NCI-H2196 treated with DMSO at 0.1 percent for 48 hours (cell line): ENCODE results near the gene TCFL5.

ENCODE experiments used
- DNase-seq: peaks from one replicate; lab custom pipeline; 2025; ENCODE audit not compliant: unreplicated experiment; lab: John Stamatoyannopoulos, UW

TCFL5 gene

DNA sequence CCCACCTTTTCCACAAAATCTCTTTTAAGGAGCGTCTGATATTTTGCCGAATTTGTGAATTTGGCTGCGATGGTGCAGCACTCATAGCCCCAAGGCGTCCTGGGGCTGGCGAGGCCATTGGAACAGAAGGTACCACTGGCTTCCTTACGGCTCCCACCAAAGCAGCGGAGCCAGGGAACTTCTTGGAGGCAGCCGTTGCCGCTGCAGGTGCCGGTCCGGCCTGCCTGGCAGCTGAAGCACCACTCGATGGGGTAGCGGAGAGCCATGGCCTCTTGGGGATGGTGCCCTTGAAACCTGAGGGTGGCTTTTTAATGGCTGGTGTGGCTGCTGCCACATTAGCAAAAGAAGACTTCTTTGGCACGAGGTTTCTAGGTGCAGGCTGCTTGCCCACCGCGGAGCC is 34.9 kb upstream of the TCFL5 start:
- DNase-seq = no peak

DNA sequence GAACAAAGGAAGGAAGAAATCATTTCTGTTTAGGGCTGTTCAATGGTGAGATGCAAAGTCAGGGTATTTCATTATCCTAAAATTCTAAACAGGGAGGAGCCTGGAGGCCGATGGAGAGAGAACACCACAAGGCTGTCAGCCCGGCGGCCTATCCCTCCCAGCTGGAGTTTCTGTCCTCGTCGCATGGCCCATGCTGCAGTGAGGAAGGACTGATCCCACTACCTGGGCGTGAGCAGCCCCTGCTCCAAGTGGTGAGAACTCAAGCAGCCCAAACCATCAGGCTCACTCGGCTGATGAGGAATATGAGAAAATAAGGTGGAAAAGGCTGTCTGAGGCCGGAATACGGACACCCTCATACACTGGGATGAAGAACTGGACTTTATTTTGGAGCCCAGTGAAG is 33.9 kb upstream of the TCFL5 start:
- DNase-seq = no peak

DNA sequence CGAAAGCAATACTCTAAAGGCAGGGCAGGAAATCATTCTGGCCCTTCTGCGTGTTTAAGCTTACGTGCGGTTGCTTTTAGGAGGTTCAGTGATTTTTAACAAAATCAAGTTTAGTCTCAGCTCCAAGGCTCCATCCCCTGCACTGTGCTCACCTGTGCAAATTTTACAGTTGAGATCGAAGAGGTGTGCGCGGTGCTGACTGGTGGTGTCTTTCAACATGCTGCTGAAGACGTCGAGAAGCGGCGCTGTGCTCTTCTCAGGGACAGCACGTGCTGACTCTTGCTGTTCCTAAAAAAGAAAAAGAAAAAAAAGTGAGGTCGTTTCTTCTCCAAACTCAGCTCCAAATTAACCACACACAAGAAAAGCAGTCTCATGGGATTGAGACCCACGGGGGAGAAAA is 32.6 kb upstream of the TCFL5 start:
- DNase-seq = no peak

GRCh38 chr20:62893700-62894099 is 32.1 kb upstream of the TCFL5 start:
- DNase-seq = no peak

DNA sequence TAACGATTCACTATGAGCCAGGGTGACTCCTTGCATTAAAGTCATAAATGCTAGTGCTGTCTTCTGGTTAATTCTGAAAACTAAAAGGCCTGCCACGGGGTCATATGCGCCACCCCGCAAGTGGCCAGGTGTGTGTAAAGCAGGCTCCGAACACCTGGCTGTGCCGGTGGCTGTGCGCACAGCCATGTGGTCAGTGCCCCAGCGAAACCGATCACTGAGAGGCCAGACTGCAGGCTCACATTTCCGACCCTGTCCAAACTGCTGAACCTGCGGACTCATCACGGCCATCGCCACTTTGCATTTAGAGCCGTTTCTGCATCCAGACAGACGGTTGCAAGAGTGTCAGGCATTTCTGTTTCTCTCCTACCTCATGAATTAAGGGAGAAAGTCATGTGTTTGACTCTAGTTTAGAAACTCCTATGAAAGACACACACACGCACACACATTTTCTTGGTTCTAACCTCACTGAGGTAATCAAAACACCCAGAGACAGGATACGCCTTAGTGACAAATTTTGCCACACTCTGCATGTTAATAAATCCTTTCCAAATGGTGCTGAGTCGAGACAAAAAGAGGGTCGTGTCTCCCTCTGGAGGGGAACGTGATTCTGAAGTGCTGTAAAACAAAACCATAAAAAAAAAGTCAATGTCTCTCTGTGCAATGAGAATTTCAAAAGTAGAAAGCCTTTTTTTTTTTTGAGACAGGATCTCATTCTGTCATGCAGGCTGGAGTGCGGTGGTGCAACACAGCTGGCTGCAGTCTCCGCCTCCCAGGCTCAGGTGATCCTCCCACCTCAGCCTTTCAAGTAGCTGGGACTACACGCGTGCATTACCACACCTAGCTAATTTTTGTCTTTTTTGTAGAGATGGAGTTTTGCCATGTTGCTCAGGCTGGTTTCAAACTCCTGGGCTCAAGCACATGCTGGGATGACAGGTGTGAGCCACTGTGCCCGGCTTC is 31.0 kb upstream of the TCFL5 start:
- no peak for DNase-seq

- no peak for DNase-seq
Observed at GRCh38 chr20:62891111-62891510, 29.5 kb upstream of the TCFL5 start.

DNA sequence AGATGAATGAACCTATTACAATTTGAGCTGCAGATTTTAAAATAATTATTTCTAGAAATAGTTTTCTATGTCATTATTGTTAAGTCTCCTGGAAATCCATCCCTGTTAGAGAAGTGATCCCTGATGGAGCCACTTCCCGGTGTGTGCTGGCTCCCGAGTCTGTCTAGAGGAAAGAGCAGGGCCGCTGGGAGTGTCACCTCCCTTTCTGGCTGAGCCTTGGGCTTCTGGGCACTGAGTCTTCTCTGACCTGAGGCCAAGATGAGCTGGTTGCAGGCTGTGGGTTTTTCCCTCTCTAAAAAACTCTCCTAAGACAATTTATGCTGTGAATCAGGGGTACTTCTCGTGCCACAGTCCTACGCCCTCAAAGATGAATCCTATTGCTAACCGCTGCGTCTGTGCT is 28.8 kb upstream of the TCFL5 start:
- DNase-seq = no peak

- no peak for DNase-seq
Observed at GRCh38 chr20:62889871-62890270, 28.2 kb upstream of the TCFL5 start.

DNA sequence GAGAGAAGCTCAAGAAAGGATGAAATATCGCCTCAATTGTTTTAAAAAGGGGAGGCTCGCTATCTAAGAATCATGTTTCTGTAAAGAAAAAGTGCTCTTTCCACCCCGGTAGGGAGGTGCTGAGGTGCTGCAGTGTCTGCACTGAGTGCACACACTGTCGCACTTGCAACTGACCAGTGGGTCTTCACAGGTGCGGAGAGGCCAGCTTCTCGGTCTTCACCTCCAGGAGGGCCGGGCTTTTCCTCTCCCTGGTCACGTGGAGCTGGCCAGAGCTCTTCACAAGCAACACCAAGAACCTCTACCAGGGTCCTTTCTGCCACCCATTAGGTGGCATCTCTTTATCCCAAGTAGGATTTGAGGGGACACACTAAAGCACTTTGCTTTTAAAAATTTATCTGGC is 27.8 kb upstream of the TCFL5 start:
- DNase-seq = no peak

DNA sequence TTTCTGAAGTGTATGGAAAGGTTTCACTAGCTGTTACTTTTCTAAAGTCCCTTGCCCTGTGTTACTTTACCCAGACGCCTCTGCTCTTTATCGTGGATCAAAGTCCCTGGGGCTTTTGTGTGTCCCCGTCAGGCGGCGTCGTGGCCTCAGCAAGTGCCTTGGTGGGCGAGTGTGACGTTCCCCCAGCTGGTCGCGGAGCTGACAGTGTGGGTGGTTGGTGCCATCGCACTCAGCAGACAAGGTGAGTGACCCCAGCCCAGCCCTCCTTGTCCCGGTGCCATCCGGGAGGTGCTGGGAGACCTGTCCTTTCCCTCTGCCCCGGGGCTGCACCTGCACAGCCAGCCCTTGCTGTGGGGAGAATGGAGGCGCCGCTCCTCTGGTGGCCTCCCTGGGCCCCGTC is 27.3 kb upstream of the TCFL5 start:
- DNase-seq = no peak

GRCh38 chr20:62888406-62888805 is 26.8 kb upstream of the TCFL5 start:
- DNase-seq = no peak

- DNase-seq = no peak
Observed at GRCh38 chr20:62887860-62888239, 26.2 kb upstream of the TCFL5 start.

- peak; percentile 61 for DNase-seq
Observed at GRCh38 chr20:62887152-62887859, 25.7 kb upstream of the TCFL5 start.

GRCh38 chr20:62886709-62887058 is 25.1 kb upstream of the TCFL5 start:
- DNase-seq = no peak

GRCh38 chr20:62885896-62886708 is 24.5 kb upstream of the TCFL5 start:
- peak; percentile 28 for DNase-seq

DNA sequence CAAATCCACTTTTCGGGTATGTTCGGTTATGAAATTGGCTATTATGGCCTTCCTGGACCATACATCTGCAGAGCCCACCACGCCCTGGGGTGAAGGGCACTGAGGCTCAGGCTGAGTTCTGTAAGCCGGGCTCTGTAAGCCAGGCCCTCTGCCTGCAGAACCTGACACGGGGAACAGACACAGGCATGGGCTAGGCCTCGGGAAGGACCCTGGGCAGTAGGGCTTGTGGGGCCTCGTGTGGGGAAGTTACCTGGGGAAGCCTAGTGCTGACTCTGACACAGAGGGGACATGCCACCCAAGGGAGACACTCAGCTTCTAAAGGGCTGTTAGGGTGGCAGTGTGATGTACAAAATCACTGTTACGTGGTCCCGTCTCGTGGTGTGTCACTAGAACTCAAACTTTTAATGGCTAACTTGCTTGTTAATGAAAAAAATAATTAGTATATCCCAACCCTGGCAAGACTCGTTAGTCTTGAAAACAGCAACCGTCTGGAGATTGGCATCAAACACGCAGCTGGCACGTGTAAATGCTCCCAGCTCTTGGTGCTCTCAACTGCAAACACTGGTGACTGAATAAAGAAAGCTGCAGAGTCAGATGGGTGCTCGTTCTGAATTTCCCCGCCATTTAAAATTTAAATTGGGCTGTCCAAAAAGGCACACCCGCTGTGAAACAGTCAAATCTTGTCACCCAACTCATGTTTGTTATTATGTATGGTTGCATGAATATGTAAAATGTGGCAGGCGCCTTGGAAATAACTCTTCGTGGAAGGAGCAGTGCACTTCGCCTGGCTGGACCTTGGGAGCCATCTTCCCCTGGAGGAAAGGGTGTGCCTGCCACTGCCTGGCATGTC is 23.6 kb upstream of the TCFL5 start:
- no peak for DNase-seq

- DNase-seq = no peak
Observed at GRCh38 chr20:62884556-62884955, 22.9 kb upstream of the TCFL5 start.

GRCh38 chr20:62882426-62882825 is 20.8 kb upstream of the TCFL5 start:
- no peak for DNase-seq

- no peak for DNase-seq
Observed at GRCh38 chr20:62881662-62882395, 20.2 kb upstream of the TCFL5 start.
